Mucosa of descending colon (tissue), 3 donors: ENCODE data around the gene MAP4. TPM values are rescaled to one million over a fixed set of nuclear protein-coding genes. Genes with fewer than 3 reads are reported as not detected.

Source experiments
- ATAC-seq: fragments of 200-7000 bp; cut with Tn5 transposase; one replicate; pipeline ENCODE4 v1.9.1; 2020; ENCODE audit warnings: mild to moderate bottlenecking, moderate library complexity
- DNase-seq, 3 donors: peaks; one replicate each; pipeline ENCODE4 v3.0.0-alpha.2; 2020
- H3K36me3 ChIP-seq: fragments of 200-600 bp; one replicate; pipeline ENCODE4 v1.8.0; 2021; ENCODE audit warnings: low read depth, mild to moderate bottlenecking
- H3K4me1 ChIP-seq: fragments of 200-600 bp; one replicate; pipeline ENCODE4 v1.8.0; 2021; ENCODE audit warnings: low read depth, mild to moderate bottlenecking
- H3K4me3 ChIP-seq: fragments of 200-600 bp; one replicate; pipeline ENCODE4 v1.8.0; 2021; ENCODE audit warnings: mild to moderate bottlenecking
- H3K9me3 ChIP-seq: fragments of 200-600 bp; one replicate; pipeline ENCODE4 v1.8.0; 2021; ENCODE audit warnings: mild to moderate bottlenecking
- CTCF ChIP-seq: fragments of 200-600 bp; IDR thresholded peaks from one replicate; pipeline ENCODE4 v1.8.0; 2022; ENCODE audit warnings: antibody characterized with exemption, mild to moderate bottlenecking
- intact Hi-C, 2 donors: fragments of 100-400 bp; cut with DNase I in 1 of 2; cut with micrococcal nuclease in 1 of 2; formaldehyde crosslinking; loops; one replicate each; pipeline versions ENCODE4 v1.11.0 to v1.11.1; 2022; cut with DNase I, micrococcal nuclease
- total RNA-seq, 3 donors: library from RNA; stranded (reverse); fragmentation: NEBNext Ultra II Directional in 2 of 3; extraction: Animal tissue kit (Norgen Biotek cat#: 25700) in 2 of 3; gene quantifications; one replicate each; pipeline versions ENCODE4 v1.2.1 to v1.2.4, GENCODE V29; 2021 to 2023
- donor health status: DM: no; HTN: no; CAD: no; lungs with moderate emphysema.
- donor health status: DM: no; HTN: no; CAD: no.
- donor health status: DM: no; HTN: yes; CAD: no.

The MAP4 gene
- total RNA-seq, 3 donors from 2014 or later = 104 to 316 (median 109) TPM

GRCh38 chr3:48023377-48023776 is 7.2 kb upstream of the MAP4 start:
- Histone ChIP-seq H3K36me3 (no peaks in the 10 kb centered on the region), H3K9me3 (no peaks in the 10 kb centered on the region), H3K4me1 (peaks cover 11% of the 10 kb centered on the region), H3K4me3 (no peak overlapping the region)
- no peak for ATAC-seq
- TF ChIP-seq CTCF = no peak
- DNase-seq = no peak
- intact Hi-C loops = no loop called here

DNA sequence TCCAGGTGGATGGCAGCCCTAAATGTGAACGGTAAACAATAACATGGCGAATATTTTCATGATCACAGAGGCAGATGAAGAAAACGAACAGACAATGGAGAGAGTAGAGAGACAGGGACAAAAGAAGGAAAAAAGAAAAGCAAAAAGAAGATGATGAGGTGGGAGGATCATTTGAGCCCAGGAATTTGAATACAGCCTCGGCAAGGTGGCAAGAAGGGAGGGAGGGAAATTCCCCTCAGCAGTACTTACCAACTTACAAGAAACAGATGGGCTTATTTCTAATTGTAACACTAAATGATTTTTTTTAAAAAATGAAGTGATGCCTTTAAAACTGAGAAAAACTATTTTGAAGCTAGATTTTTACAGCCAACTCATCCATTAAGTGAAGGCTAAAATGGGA is 6.0 kb upstream of the MAP4 start:
- DNase-seq = no peak
- intact Hi-C loops = no loop called here
- no peaks in the 10 kb centered on the region for H3K36me3 ChIP-seq
- no peaks in the 10 kb centered on the region for H3K9me3 ChIP-seq
- no peak for TF ChIP-seq CTCF
- no peak for ATAC-seq
- no peak overlapping the region for H3K4me3 ChIP-seq
- H3K4me1 ChIP-seq = peaks cover 11% of the 10 kb centered on the region

DNA sequence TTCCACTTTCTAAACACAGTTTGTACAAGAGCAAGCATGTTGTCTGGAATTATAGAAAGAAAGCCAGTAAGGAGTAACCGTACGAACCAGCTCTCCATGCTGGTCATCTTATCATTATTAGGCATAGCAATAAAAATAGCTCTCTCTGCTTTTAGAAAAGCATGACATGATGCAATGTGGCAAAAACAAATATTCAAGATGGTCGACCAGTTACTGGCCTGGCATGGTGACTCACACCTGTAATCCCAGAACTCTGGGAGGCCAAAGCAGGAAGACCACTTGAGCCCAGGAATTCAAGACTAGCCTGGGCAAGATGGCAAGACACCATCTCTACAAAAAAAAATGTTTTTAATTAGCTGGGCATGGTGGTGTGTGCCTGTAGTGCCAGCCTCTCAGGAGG is 2.6 kb upstream of the MAP4 start:
- intact Hi-C loops = no loop called here
- TF ChIP-seq CTCF = no peak
- no peaks in the 10 kb centered on the region for H3K36me3 ChIP-seq
- no peak overlapping the region for H3K4me3 ChIP-seq
- DNase-seq (no peak), ATAC-seq (no peak)
- H3K4me1 ChIP-seq = peaks cover 33% of the 10 kb centered on the region
- no peaks in the 10 kb centered on the region for H3K9me3 ChIP-seq

DNA sequence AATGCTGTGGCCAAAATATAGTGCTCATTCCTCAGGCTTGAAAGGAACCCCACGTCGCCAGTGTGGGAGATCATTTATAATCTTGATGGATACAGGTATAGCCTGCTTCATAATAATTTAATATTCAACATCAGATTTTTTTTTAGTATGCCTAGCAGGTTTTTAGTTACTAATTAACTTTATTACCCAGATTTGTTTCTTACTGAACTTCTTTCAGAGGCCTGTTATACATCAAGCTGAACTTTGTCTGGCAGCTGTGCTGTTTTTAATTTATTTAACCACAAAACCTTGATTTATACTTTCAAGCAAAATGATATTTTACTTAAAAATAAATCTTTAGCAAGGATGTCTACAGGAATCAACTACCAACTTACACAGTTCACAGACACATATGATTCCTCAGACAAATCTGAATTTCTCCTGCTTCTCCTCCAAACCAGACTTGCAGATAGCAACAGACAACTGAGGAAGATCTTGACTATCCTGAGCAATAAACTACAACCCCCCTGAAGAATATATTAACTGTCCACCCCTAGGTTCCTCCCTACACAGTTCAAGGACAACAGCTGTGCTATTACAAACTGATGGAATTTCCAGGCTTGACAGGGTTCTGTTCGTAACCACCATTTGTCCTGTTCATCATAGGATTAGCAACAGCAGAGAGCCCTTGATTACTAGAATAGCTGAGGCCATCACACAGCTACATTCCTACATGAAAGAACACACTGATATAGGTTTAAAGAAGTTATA is 610 bp downstream of the MAP4 start:
- TF ChIP-seq CTCF = no peak
- H3K4me3 ChIP-seq = no peak overlapping the region
- H3K36me3 ChIP-seq = no peaks in the 10 kb centered on the region
- H3K4me1 ChIP-seq = peaks cover 29% of the 10 kb centered on the region
- DNase-seq (no peak), ATAC-seq (peak; percentile 62)
- no peaks in the 10 kb centered on the region for H3K9me3 ChIP-seq
- intact Hi-C loops = no loop called here

- intact Hi-C loops = no loop called here
Measured at GRCh38 chr3:48014358-48014757, 1.9 kb downstream of the MAP4 start.

More at GRCh38 chr3:48014358-48014757, 1.9 kb downstream of the MAP4 start:
- Histone ChIP-seq H3K4me1 (peaks cover 29% of the 10 kb centered on the region), H3K4me3 (no peak overlapping the region), H3K36me3 (no peaks in the 10 kb centered on the region), H3K9me3 (no peaks in the 10 kb centered on the region)
- DNase-seq = no peak
- no peak for ATAC-seq
- no peak for TF ChIP-seq CTCF
